HL-60 (cell line): ENCODE results near the gene TMTC2.

Experiments
- CTCF ChIP-seq: IDR thresholded peaks from one replicate; pipeline ENCODE4 v1.5.1; 2011; ENCODE audit warnings: low read length, control low read depth, inconsistent platforms; ENCODE audit not compliant: insufficient read depth
- GABPA ChIP-seq: IDR thresholded peaks from 2 replicates; pipeline ENCODE4 v1.6.1; 2012; ENCODE audit warnings: low read depth
- POLR2AphosphoS5 ChIP-seq: IDR thresholded peaks from 2 replicates; pipeline ENCODE4 v1.6.1; 2012; ENCODE audit warnings: low read depth
- REST ChIP-seq: IDR thresholded peaks from 2 replicates; pipeline ENCODE4 v1.6.1; 2012; ENCODE audit warnings: low read depth; ENCODE audit not compliant: insufficient replicate concordance
- SPI1 ChIP-seq: IDR thresholded peaks from 2 replicates; pipeline ENCODE4 v1.6.1; 2012; ENCODE audit warnings: low read depth, mild to moderate bottlenecking, borderline replicate concordance

GRCh38 chr12:82971584-82971983 lies 284.9 kb downstream of the TMTC2 start:
- TF ChIP-seq CTCF (no peak), POLR2AphosphoS5 (no peak), SPI1 (no peak), GABPA (no peak), REST (no peak)
